DMS53 (cell line): ENCODE results near the gene LYPD8.
"Not testable (repeated sequence)": the region's sequence is repeated elsewhere in the genome, so short reads cannot be mapped to it uniquely, and the experiment has no call there.

ENCODE experiments used
- DNase-seq: peaks from one replicate; lab custom pipeline; 2025; lab: John Stamatoyannopoulos, UW

LYPD8 gene

GRCh38 chr1:248755517-248755916 is at the start of gene LYPD8:
LYPD8 (minus strand) TSS chr1:248755759; CDS start chr1:248751081, 4,678 bp downstream.
- no peak for DNase-seq

- no peak for DNase-seq
Measured at GRCh38 chr1:248804771-248805681, 49.5 kb upstream of the LYPD8 start.

- not testable (repeated sequence) for DNase-seq
Measured at GRCh38 chr1:248803501-248803900, 47.9 kb upstream of the LYPD8 start.

- no peak for DNase-seq
Measured at GRCh38 chr1:248802454-248802853, 46.9 kb upstream of the LYPD8 start.

GRCh38 chr1:248800459-248800858 is 44.9 kb upstream of the LYPD8 start:
- DNase-seq, result no peak

GRCh38 chr1:248798791-248799190 is 43.2 kb upstream of the LYPD8 start:
- DNase-seq, result no peak

GRCh38 chr1:248794663-248795062 is 39.1 kb upstream of the LYPD8 start:
- DNase-seq, result not testable (repeated sequence)

GRCh38 chr1:248793592-248793991 is 38.0 kb upstream of the LYPD8 start:
- DNase-seq, result no peak

GRCh38 chr1:248792342-248792741 is 36.8 kb upstream of the LYPD8 start:
- DNase-seq, result no peak

GRCh38 chr1:248791010-248791409 is 35.5 kb upstream of the LYPD8 start:
- no peak for DNase-seq

GRCh38 chr1:248790456-248790855 is 34.9 kb upstream of the LYPD8 start:
- DNase-seq, result no peak

GRCh38 chr1:248789337-248789736 is 33.8 kb upstream of the LYPD8 start:
- not testable (repeated sequence) for DNase-seq

- DNase-seq, result peak; percentile 69
Measured at GRCh38 chr1:248788327-248788726, 32.8 kb upstream of the LYPD8 start.

GRCh38 chr1:248787430-248787829 is 31.9 kb upstream of the LYPD8 start:
- no peak for DNase-seq

GRCh38 chr1:248786156-248786555 is 30.6 kb upstream of the LYPD8 start:
- DNase-seq, result peak; percentile 62

GRCh38 chr1:248783367-248783766 is 27.8 kb upstream of the LYPD8 start:
- DNase-seq, result peak; percentile 78

- peak; percentile 98 for DNase-seq
Measured at GRCh38 chr1:248782416-248783141, 27.0 kb upstream of the LYPD8 start.

GRCh38 chr1:248779350-248779749 is 23.8 kb upstream of the LYPD8 start:
- DNase-seq, result no peak

- DNase-seq, result no peak
Measured at GRCh38 chr1:248778906-248779305, 23.3 kb upstream of the LYPD8 start.

GRCh38 chr1:248776991-248777390 is 21.4 kb upstream of the LYPD8 start:
- DNase-seq, result no peak

GRCh38 chr1:248775441-248775840 is 19.9 kb upstream of the LYPD8 start:
- DNase-seq, result no peak

GRCh38 chr1:248759644-248760043 is 4.1 kb upstream of the LYPD8 start:
- DNase-seq, result no peak

GRCh38 chr1:248758352-248758751 is 2.8 kb upstream of the LYPD8 start:
- peak; percentile 32 for DNase-seq
